ENCODE data around the gene SCAI. TPM values are rescaled to one million over a fixed set of nuclear protein-coding genes. Genes with fewer than 3 reads are reported as not detected.

Gene SCAI
- total RNA-seq, 1 experiment from 2014 or later, result 15.5 TPM

DNA sequence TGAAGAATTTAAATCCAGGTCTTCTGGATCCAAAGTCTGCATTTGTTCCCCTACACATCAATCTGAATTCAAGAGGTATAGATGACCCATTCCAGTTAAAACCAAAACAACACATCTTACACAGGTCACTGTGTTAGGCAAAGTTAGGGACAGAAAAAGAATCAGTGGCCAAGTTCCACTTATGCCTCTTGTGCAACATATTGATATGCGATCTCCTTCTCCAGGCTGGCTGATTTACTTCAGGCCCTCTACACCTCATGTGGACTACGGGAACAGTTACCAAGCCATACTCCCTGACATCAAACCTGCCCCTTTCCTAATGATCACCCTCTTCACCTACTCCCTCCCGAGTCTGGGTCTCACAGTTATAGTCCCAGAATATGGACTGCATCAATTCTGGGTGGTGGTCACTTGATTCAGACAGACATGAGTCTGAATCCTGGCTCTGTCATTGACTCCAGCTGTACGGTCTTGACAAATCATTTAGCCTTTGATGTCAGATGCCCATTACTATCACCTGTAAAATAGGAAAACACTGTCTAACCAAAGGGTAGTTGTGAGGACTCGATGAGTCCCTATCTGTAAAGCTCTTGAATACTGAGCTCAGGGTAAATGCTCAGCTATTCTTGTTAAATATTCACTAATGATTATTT, 228.4 kb downstream of the SCAI start:
- Histone ChIP-seq H2BK15ac (ENCODE audit: low read depth, low read length) (no peak overlapping the region), H4K20me1 (ENCODE audit: control insufficient read depth, insufficient read depth, insufficient read length) (no peaks in the 10 kb centered on the region), H2BK120ac (ENCODE audit: low read depth, low read length, poor library complexity, severe bottlenecking) (no peak overlapping the region), H3K4me2 (ENCODE audit: insufficient read depth, insufficient read length, low read length) (no peak overlapping the region), H2BK5ac (ENCODE audit: insufficient read length, low read length) (no peak overlapping the region), H3K18ac (ENCODE audit: insufficient read length, low read depth, low read length) (no peak overlapping the region), H2BK12ac (ENCODE audit: insufficient read length, low read depth, low read length) (no peak overlapping the region), H3K4me1 (ENCODE audit: insufficient read depth, low read length) (no peaks in the 10 kb centered on the region), H4K91ac (ENCODE audit: insufficient read length, low read depth, low read length) (no peak overlapping the region), H3K79me2 (ENCODE audit: insufficient read depth, low read length) (no peaks in the 10 kb centered on the region), H3K27me3 (ENCODE audit: insufficient read depth, low read length) (no peaks in the 10 kb centered on the region), H2AK5ac (ENCODE audit: insufficient read length, low read length) (no peak overlapping the region), H3K9me3 (ENCODE audit: control insufficient read depth, low read depth, low read length) (no peaks in the 10 kb centered on the region), H3K9ac (ENCODE audit: extremely low read depth, insufficient read length, low read length) (no peak overlapping the region), H3K14ac (ENCODE audit: insufficient read depth, low read length) (no peak overlapping the region), H3K23ac (ENCODE audit: insufficient read length, low read depth, low read length) (no peak overlapping the region), H3K79me1 (ENCODE audit: insufficient read depth, low read depth, low read length, poor library complexity, severe bottlenecking) (no peaks in the 10 kb centered on the region), H4K8ac (replicated peaks; ENCODE audit: insufficient read length, low read depth, low read length) (no peak overlapping the region), H3K56ac (ENCODE audit: insufficient read length, low read depth, low read length) (no peak overlapping the region), H3K27ac (ENCODE audit: insufficient read length, low read depth, low read length) (no peak overlapping the region), H4K5ac (ENCODE audit: insufficient read length, low read depth, low read length) (no peak overlapping the region), H2BK20ac (ENCODE audit: low read depth, low read length, poor library complexity, severe bottlenecking) (no peak overlapping the region), H3T11ph (ENCODE audit: low read length) (no peak overlapping the region), H3K4ac (ENCODE audit: low read depth, low read length) (no peak overlapping the region), H2AFZ (ENCODE audit: low read length) (no peak overlapping the region), H3K23me2 (ENCODE audit: insufficient read length, low read depth, low read length, poor library complexity, severe bottlenecking) (no peaks in the 10 kb centered on the region)
- TF ChIP-seq, protein P1, sequence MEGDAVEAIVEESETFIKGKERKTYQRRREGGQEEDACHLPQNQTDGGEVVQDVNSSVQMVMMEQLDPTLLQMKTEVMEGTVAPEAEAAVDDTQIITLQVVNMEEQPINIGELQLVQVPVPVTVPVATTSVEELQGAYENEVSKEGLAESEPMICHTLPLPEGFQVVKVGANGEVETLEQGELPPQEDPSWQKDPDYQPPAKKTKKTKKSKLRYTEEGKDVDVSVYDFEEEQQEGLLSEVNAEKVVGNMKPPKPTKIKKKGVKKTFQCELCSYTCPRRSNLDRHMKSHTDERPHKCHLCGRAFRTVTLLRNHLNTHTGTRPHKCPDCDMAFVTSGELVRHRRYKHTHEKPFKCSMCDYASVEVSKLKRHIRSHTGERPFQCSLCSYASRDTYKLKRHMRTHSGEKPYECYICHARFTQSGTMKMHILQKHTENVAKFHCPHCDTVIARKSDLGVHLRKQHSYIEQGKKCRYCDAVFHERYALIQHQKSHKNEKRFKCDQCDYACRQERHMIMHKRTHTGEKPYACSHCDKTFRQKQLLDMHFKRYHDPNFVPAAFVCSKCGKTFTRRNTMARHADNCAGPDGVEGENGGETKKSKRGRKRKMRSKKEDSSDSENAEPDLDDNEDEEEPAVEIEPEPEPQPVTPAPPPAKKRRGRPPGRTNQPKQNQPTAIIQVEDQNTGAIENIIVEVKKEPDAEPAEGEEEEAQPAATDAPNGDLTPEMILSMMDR (conservative IDR thresholded peaks at IDR 0.05), result no peak
- no peak for DNase-seq
- Mint-ChIP-seq H3K27me3 (ENCODE audit: low read depth) (no peaks in the 10 kb centered on the region), H3K27ac (no peak overlapping the region), H3K4me3 (no peak overlapping the region), H3K9me3 (no peaks in the 10 kb centered on the region), H3K4me1 (no peaks in the 10 kb centered on the region), H3K36me3 (ENCODE audit: insufficient read depth in 1 of 3, low read depth in 3 of 3) (peaks cover 0 to 20% (median 11%) of the 10 kb centered on the region in 3 experiments; a peak in 5 of 7 replicates)
- WGBS (ENCODE audit: extremely low coverage, insufficient read length, low lambda C conversion rate), result no CpG with 5 or more reads among the region's 5 CpGs

Data from H9 (cell line).